HUDEP-2 (cell line): Measurements from ENCODE around the gene SFXN5.
"Not testable (repeated sequence)": the region's sequence is repeated elsewhere in the genome, so short reads cannot be mapped to it uniquely, and the experiment has no call there.

Source experiments
- DNase-seq, 76 experiments: peaks; one replicate each; lab custom pipeline; 2025; ENCODE audit not compliant: unreplicated experiment in 76 of 76; lab: John Stamatoyannopoulos, UW

Gene SFXN5

DNA sequence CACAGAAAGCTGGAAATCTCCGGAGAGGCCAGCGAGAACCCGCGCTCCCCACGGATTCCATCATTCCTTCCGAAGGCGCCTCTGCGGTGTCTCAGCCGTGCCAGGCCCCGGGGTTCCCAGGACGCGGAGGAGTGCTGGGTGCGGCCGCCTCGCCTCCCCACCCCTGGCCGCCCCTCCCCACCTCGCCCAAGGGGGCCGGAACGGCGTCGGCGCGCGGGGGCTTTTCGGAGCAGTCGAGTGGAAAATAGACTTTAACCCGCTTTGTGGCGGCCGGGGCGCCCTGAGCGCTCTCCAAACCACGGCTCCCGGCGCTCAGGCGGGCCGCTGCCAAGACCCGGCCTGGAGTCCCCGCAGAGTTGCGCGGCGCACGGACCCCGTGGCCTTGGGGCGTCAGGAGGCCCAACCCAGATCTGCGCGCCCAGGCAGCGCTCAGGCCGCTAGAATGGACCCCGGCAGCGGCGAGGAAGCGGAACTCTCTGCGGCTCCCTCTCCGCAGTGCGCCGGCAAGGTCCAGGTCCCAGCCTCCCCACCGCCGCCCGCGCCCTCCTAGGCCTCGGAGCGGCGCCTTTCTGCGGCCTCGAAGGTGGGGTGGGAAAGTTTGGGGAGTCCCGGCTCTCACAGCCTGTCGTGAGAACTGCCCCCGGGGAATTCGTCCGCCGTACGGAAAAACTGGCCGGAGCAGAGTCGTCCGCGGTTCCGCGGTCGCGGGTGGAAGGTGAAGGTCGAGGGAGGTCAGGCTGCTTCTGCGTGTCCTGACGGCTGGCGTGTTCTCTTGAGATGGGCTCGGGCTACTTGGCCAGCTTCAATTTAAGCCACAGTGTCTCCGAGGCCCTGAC lies 155.4 kb downstream of the SFXN5 start:
- DNase-seq = no peak

DNA sequence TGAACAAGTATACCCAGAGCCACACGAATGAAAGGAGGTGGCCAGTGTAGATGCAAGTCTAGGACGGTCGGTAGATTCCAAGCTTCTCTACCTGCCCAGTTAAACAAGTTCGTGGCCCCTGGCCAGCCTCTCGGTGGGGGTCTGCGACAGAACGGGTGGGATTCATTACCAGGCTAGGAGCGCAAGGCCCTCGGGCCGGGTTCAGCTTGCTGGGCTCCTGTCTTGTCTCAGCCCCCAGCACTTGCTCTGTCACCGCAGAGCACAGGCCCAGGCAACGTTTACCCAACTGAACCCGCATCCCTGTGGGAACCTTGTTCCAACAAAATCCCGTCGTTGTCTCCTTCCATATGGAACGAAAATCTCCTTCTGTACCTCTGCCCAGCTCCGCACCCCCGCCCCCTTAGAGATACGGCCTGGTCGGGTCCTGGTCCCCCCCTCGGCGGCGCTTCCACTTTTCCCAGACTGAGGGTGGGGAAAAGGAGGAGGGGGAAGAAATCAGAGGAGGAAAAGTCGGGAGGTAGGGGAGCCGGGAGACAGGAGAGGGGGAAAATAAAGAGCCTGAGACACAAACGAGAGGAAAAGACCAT lies 156.1 kb downstream of the SFXN5 start:
- no peak for DNase-seq

DNA sequence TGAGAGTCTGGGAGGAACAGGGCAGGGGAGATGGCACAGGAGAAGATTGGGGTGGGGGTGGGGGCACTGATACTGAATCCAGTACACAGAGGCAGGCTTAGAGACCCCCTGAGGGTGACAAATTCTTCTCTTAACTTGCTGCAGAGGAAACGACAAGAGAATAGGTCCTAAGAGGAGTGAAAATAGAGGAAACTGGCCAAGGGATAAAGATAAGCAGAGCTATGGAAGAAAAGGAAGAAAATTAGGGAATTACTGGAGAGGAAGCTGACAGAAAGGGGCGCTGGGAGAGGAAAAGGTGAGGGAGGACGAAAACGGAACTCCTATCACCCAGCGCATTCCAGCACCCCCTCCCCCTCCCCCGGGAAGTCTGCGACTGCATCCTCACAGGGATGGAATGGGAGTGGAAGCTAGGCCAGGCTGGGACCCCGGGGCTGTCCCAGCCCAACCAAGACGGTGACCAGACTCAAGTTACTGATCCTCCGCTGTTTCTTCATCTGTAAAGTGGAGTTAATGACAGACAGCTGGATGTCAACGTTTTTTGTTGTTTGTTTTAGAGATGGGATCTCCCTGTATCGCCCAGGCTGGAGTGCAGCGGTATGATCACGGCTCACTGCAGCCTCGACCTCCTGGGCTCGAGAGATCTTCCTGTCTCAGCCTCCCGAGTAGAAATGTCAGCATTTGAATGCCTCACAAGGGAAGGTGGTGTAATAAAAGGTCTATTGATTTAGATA lies 156.8 kb downstream of the SFXN5 start:
- DNase-seq = no peak

DNA sequence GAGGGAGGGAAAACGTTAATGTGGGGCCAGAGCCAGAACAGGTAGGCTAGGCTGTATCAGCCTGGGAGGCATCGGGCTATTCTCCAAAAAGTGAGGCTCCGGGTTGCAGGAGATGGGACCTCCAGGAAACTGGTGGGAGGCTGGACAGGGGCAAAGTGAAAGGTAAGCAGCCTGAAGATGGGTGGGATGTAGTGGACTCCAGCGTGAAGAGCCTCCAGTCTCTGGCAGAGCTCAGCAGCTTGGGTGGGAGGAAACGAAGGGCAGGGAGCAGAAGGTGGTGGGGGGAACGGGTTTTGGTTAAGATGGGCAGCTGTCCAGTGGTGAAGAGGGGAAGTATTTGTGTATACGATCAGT lies 157.3 kb downstream of the SFXN5 start:
- DNase-seq = no peak

DNA sequence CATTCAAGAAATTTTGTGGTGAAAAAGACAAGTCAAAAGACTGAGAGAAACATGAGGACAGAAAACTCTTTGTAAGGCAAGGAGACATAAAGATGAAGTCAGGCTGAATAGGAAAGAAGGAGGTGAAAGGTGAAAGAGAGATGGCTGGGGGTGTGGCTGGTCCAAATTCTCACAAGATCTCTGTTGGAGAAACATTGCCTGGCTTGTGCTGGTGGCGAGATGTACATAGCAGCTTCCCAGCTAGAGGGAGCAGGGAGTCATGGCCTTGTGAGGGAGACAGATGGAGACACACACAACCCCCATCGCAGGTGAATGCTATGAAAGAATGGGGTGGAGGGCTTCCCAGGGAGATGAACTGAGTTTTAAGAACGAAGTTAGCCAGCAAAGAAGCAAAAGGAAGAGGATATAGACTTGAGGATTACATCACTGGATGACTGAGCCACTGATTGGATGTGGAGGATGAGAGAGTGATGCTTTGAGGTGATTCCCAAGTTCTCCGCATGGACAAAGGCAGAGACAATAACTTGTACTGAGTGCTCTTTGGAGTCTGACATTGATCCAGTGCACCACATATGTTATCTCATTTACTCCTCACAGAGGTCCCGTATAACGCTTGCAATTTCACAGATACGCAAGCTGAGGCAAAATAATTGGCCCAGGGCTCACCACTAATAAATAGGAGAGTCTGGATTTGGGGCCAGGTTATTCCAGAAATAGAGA lies 157.9 kb downstream of the SFXN5 start:
- DNase-seq = no peak

DNA sequence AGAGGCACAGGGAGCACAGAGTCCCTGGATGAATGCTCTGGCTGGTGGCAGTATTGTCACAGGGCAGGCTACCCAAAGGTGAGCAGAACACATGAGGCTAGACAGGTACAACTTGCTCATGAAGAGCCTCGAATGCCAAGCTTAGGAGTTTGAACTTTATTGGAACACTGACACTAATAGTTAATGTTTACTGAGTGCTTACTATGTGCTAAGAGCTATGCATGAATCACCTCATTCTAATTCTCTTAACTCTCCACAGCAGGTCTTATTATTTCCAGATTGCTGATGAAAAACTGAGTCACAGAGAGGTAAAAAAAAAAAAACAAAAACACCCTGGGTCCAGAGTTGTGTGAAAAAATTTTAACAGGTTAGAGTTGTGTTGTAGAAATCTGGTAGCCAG lies 160.3 kb downstream of the SFXN5 start:
- no peak for DNase-seq

DNA sequence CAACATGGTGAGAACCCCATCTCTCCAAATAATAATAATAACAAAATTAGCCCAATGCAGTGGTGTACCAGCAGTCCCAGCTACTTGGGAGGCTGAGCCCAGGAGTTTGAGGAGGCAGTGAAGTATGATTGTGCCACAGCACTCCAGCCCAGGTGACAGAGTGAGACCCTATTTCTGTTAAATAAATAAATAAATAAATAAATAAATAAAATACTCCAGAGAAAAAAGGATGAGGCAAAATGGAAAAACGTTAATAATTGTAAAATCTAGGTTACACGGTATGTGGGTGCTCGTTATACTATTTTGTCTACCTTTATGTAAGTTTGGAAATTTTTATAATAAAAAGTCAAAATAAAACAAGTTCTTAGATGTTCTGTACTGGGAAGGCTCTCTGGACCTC lies 162.8 kb downstream of the SFXN5 start:
- DNase-seq = no peak

DNA sequence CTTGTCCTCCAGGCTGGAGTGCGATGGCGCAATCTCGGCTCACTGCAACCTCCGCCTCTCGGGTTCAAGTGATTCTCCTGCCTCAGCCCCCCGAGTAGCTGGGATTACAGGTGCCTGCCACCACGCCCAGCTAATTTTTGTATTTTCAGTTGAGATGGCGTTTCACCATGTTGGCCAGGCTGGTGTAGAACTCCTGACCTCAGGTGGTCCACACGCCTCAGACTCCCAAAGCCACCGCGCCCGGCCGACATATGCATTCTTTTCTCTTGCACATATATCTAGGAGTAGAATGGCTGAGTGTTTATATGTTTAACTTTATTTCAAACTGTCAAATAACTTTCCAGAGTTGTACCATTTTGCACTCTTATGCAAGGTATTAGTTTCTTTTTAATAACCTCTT lies 164.1 kb downstream of the SFXN5 start:
- not testable (repeated sequence) for DNase-seq

DNA sequence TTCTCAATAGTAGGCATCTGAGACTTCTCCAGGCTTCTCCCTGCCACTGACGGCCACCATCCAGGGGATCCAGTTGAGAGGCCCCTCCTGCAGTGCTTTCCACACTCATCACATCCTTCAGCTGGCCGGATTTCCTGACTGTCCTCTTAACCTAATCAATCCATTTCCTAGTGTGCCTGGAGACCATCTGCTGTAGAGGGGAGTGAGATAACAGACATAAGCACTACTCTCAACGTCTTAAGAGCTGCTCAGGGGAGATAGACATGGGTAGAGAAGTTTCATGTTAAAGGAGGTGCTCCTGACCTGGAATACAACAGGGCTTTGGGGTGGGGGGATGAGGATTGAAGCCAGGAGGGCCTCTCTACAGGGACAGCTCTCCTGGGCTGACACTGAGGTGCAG lies 170.1 kb downstream of the SFXN5 start:
- DNase-seq = peak in 3 of 76 experiments; percentile 14 to 17 (median 15)

DNA sequence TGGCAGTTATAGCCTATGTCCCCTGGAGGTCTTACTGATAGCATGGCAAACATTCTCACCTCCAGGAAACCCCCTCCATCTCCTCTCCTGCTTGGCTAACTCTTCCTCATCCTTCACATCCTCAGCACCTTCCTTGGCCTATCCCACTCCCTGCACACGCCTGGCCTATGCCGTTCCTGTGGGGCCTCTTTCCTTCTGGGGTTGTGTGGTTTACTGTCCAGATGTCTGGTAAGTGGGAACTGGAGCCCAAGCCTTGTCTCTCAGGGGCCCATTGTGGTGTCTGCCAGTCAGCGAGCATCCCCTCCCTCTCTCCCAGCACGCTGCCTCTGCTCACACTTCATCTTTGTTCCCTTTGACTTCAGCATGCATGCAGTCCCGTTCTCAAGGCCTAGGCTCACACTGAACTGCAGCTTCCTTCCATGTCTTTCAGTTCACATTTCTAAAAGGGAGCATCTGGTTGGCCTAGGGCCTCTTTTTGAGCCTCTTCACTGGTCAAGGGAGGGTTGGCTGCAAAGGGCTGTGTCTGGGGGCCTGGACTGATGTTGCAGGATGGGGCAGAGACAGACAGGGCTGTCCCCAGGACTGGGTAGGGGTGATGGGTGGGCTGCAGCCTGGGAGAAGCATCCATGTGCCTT lies 171.2 kb downstream of the SFXN5 start:
- DNase-seq = no peak

DNA sequence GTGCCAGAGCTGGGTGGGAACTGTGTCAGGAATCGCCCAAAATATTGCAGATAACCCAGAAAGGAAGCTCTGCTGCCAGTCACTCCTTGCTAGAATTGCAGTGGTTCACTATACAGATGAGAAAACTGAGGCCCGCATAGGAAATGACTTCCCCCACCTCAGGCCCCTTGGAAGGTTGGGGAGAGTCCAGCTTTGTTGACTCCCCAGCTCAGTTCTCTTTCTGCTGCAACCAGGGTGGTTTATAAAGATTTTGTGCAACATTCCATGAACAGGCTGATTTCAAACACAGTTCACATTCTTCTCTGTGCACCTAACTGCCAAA lies 173.0 kb downstream of the SFXN5 start:
- no peak for DNase-seq

DNA sequence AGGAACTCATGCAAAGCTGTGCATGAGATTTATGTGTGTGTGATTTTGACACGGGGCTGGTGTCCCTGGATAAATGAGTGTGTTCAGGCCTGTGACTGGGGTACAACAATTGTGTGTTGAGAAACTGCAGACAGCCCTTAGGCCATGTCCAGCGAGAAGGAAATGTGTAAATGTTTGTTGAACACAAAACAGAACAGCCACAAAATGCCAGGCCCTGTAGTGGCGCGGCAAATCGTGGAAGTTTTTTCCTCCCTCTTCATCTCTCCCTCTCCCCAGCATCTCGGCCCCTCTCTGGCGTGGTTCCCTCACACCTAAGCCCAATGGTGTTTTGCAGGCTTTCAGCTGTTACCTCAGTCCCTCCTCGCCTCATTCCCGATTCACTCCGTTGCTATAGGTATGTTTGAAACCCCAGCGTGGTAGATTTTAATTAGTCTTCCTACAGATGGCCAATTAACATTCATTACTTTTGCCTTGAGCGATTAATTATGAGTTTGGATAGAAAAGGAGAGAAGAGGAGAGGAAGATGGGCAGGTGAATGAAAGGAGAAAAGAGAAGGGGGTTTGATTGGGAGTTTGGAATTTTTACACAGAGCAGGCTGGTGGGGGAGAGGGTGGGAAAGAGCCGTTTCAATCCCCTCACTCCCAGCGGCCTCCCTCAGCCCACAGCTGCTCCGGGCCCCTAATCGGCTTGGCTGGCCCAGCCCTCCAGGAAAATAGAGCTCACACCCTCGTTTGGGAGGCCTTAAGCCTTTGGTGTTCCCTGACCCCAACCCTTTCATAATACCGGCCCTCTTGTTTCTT lies 173.5 kb downstream of the SFXN5 start:
- DNase-seq = no peak

DNA sequence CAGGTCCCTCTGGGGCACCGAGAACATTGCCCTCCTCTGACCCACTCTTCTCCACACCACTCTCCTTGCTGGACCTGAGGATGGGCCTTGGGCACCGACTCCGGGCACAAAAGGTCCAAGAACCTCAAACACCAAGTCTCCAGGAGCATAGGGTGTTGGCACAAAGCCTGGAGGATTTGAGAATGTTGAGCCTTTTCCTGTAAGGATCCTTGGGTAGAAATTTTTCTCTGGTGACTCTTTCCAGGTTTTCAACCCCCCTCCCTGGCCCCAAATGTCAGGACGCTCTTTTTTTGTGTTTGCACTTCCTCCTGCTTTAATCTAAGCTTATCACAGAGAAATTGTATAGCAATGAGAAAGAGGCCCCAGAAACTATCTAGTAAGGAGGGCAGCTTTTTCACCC lies 175.1 kb downstream of the SFXN5 start:
- DNase-seq = no peak

DNA sequence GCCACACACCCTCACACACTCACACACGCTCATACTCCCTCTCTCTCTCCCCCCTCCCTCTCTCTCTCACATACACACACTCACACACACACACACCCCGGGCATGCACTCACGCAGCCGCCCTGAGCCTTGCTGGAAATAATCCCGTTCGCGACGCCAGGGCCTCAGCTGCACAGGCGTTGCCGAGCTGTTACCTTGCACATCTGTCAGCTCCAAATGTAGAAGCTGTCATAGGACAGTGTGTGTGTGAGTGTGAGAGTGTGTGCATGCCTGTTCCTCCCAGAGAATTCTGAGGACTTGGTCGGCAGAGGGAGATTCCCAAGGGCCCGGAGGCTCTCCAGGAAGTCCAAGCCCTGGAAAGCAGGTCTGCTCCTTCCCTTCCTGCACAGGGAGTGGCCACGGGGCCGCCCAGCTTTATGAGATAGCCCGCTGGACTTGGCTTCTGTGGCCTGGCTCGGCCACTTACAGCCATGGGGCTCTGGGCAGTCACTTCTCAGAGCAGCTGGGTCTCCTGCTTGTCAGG lies 175.7 kb downstream of the SFXN5 start:
- no peak for DNase-seq

DNA sequence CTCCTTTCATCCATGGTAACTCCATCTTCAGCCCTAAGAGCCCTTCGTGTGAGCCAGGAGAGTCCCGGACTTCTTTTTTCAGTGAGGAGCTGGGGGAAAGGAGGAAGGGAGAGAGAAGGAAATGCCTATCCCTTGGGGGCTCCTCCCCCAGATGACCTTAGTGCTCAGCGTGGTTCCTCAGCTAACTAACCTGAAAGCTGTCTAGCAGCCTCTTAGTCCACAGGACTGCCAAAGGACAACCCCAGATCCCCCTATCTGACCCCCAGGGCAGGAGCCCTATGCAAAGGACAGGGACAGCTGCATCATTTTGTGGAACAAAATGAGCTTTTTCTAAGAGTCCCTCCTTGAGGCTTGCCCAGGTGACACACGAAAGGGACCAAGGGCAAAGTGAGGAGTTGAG lies 176.4 kb downstream of the SFXN5 start:
- DNase-seq = no peak

DNA sequence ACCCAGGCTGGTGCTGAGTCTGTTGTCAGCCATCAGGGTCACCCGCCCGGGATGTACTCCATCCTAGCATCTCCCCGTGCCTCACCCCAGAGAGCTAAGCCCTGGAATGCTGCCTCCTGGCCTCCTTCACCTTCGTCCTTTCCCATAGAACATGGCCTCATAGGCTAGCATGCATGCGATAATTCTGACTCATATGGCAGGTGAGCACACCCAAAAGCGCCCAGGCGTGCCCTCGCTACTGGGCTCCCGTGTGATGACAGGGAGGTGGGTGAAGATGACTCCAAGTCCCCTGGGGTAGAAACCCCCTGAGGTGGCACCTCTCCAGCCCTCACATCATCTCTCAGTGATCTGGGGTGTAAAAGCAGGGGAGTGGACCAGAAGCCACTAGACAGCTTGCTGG lies 177.0 kb downstream of the SFXN5 start:
- DNase-seq = no peak

DNA sequence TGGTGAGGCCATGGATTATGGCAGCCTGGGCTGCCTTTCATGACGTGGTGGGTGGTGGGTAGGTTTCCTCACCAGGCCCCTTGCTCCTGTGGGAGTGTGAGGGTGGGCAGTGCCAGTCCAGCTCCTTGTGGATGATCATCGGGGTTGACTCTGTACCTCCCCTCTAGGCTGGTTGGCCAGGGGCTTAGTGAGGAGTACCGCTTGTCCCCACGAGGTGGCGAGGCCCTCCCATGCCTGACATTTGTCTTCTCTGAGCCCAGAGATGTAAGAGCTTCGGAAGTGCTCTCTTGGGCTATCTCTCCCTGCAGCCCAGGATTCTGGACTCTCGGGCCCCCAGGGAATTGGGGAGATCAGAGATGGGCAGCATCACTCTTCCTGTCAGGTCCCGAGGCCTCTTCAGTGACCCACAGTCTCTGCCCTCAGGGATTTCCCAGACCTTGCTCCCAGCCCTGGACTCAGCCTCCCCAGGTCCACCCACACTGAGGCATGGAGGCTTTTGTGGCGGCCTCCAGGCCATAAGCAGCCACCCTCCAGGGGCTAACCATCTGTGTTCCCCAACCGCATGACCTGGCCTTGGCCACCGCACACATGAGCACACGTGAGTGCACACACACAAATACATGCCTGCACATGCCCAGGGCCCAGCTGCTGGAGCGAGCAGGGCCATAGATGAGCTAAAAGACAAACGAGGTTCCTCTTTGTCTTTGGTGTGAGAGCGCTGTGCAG lies 177.8 kb downstream of the SFXN5 start:
- peak in 44 of 76 experiments; percentile 2 to 64 (median 32) for DNase-seq

DNA sequence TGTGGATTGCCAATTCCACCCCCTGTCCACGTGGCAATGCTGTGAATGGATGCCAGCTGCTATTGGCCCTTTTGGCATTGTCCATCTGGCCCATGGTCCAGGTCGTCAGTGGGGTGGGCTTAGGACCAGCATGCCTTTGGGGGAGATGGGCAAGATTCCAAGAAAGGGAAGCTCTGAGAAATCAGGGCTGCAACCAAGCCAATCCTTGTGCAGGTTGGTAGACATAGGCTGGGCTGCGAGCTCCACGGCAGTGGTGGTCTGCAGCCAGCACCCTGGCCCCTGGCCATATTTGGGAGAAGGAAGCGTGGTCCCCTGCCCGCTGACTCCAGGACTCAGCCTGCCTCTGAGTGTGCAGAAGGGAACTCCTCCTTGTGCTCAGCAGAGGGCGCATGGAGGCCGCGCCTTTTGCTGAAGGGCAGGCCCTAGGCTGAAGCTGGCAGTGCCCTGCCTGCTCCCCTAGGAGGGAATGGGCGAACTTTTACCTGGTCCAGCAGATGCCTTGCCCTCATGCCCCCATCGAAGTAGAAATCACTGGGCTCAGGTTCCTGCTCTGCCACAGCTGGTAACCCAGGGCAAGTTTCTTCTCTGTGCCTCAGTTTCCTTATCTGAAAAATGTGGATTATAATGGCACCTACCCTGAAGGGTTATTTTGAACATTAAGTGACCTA lies 178.9 kb downstream of the SFXN5 start:
- DNase-seq = peak in 67 of 76 experiments; percentile 4 to 74 (median 48)
